ENCODE data around the gene TBC1D2.

TBC1D2 gene

DNA sequence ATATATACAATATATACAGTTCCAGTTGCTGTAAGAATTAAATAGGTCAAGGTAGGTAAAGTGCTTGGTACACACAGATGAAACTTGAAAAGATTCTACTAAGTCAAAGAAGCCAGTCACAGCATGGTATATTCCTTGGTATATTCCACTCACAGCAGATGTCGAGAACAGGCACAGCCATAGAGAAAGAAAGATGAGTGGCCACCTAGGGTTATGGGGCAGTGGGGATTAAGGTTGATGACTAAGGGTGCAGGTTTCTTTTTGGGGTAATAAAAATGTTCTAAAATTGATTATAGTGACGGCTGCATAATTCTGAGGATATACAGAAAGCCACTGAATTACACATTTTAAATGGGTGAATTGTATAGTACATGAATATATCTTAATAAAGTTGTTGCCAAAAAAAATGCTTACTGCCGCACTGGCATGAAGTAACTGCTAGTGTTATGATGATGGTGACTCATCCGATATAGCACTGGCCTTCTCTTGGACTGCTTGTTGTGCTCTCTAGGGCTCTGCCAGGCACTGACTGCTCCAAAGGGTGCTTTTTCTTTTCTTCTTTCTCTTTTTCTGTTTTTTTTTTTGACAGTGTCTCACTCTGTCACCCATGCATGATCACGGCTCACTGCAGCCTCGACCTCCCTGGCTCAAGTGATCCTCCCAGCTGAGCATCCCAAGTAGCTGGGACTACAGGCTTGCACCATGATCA, 23.5 kb downstream of the TBC1D2 start:
- peak; percentile 31 for DNase-seq (ENCODE audit: low read depth)
- no peak overlapping the region for H3K4me3 ChIP-seq (ENCODE audit: low read depth, low read length)
- TF ChIP-seq CTCF (IDR thresholded peaks at IDR 0.05; ENCODE audit: low read depth, low read length) (no peak), MAX (IDR thresholded peaks at IDR 0.05; ENCODE audit: low read depth, low read length) (no peak), POLR2A (IDR thresholded peaks at IDR 0.05; ENCODE audit: extremely low read depth, insufficient read length) (no peak), MYC (IDR thresholded peaks at IDR 0.05; ENCODE audit: low read depth, low read length) (no peak)

DNA sequence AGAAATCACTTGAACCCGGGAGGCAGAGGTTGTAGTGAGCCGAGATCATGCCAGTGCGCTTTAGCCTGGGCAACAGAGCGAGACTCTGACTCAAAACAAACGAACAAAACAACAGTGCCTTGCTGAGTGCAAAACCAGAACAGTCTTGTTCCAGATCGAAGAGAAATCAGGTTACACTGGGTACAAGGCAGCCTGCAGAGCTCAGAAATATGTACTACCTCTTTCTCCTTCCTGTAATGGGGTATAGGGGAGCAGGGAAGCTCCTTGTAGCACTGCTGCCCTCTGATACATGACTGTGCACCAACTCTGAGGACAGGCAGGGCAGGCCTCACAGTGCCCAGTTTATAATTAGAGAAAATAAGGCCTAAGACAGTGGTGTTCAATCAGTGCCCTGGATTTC, 24.7 kb downstream of the TBC1D2 start:
- TF ChIP-seq MAX (IDR thresholded peaks at IDR 0.05; ENCODE audit: low read depth, low read length): no peak
- TF ChIP-seq CTCF (IDR thresholded peaks at IDR 0.05; ENCODE audit: low read depth, low read length): no peak
- TF ChIP-seq POLR2A (IDR thresholded peaks at IDR 0.05; ENCODE audit: extremely low read depth, insufficient read length): no peak
- TF ChIP-seq MYC (IDR thresholded peaks at IDR 0.05; ENCODE audit: low read depth, low read length): no peak
- DNase-seq (ENCODE audit: low read depth): no peak

DNA sequence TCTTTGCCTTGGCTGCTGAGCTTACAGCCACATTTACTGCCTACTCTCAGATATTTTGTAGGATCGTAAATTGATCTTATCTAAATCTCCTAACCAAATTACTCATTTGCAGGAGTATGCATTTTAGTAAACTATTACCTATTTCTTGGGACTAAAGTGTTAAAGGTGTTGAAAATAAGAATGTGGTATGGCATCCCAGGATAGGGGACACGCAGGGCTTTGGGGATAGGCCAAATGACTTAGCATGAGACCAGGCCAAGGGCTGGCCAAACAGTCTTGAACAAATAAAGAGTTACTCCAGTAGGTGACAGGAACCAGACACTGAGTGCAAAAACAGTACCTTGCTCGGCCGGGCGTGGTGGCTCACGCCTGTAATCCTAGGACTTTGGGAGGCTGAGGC, 25.1 kb downstream of the TBC1D2 start:
- no peak for DNase-seq (ENCODE audit: low read depth)
- no peak overlapping the region for H3K4me3 ChIP-seq (ENCODE audit: low read depth, low read length)
- no peak for TF ChIP-seq CTCF (IDR thresholded peaks at IDR 0.05; ENCODE audit: low read depth, low read length)
- TF ChIP-seq MYC (IDR thresholded peaks at IDR 0.05; ENCODE audit: low read depth, low read length): no peak
- no peak for TF ChIP-seq POLR2A (IDR thresholded peaks at IDR 0.05; ENCODE audit: extremely low read depth, insufficient read length)
- TF ChIP-seq MAX (IDR thresholded peaks at IDR 0.05; ENCODE audit: low read depth, low read length): no peak

More for the DNA sequence above, 24.7 kb downstream of the TBC1D2 start:
- H3K4me3 ChIP-seq (ENCODE audit: low read depth, low read length): no peak overlapping the region

- no peak for TF ChIP-seq MYC (IDR thresholded peaks at IDR 0.05; ENCODE audit: low read depth, low read length)
- TF ChIP-seq POLR2A (IDR thresholded peaks at IDR 0.05; ENCODE audit: extremely low read depth, insufficient read length): no peak
- no peak for TF ChIP-seq CTCF (IDR thresholded peaks at IDR 0.05; ENCODE audit: low read depth, low read length)
- no peak for TF ChIP-seq MAX (IDR thresholded peaks at IDR 0.05; ENCODE audit: low read depth, low read length)
- DNase-seq (ENCODE audit: low read depth): no peak
- H3K4me3 ChIP-seq (ENCODE audit: low read depth, low read length): no peak overlapping the region
These were observed 25.8 kb downstream of the TBC1D2 start for GRCh38 chr9:98229620-98230019.

DNA sequence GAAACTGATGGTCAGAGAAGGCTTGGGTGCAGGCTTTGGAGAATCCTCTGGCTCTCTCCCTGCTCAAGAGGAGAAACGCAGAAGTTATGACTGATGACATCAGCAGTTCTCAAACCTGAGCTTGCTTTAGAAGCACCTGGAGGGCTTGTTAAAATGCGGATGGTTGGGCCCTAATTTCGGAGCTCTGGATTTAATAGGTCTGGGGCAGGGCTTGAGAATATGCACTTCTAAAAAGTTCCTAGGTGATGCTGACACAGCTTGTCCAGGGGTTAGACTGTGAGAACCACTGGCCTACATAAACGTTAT, 26.4 kb downstream of the TBC1D2 start:
- no peak for DNase-seq (ENCODE audit: low read depth)
- TF ChIP-seq MAX (IDR thresholded peaks at IDR 0.05; ENCODE audit: low read depth, low read length): no peak
- no peak for TF ChIP-seq MYC (IDR thresholded peaks at IDR 0.05; ENCODE audit: low read depth, low read length)
- TF ChIP-seq POLR2A (IDR thresholded peaks at IDR 0.05; ENCODE audit: extremely low read depth, insufficient read length): no peak
- no peak for TF ChIP-seq CTCF (IDR thresholded peaks at IDR 0.05; ENCODE audit: low read depth, low read length)
- no peak overlapping the region for H3K4me3 ChIP-seq (ENCODE audit: low read depth, low read length)

All from NB4 (cell line).